ENCODE data around the gene MEIS1.

DNA sequence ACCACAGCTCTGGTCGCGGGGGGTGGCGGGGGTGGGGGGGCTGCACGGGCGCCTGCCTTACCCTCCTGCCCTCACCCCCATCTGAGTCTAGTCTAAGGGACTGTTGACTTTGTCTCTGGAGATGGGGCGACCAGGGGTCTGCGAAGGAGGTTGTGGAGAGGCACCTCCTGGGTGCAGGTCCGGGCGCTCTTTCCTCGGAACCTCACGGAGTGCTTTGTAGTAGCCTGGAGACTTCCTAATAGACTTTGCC is 141.3 kb downstream of the MEIS1 start:
- TF ChIP-seq, protein P1, sequence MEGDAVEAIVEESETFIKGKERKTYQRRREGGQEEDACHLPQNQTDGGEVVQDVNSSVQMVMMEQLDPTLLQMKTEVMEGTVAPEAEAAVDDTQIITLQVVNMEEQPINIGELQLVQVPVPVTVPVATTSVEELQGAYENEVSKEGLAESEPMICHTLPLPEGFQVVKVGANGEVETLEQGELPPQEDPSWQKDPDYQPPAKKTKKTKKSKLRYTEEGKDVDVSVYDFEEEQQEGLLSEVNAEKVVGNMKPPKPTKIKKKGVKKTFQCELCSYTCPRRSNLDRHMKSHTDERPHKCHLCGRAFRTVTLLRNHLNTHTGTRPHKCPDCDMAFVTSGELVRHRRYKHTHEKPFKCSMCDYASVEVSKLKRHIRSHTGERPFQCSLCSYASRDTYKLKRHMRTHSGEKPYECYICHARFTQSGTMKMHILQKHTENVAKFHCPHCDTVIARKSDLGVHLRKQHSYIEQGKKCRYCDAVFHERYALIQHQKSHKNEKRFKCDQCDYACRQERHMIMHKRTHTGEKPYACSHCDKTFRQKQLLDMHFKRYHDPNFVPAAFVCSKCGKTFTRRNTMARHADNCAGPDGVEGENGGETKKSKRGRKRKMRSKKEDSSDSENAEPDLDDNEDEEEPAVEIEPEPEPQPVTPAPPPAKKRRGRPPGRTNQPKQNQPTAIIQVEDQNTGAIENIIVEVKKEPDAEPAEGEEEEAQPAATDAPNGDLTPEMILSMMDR (conservative IDR thresholded peaks at IDR 0.05; ENCODE audit: low read depth, low read length): no peak
- no peak for TF ChIP-seq EZH2phosphoT487 (IDR thresholded peaks at IDR 0.05; ENCODE audit: borderline replicate concordance, low read length)
